ENCODE data around the gene ASIC4.

GRCh38 chr2:219488149-219488843, 26.0 kb upstream of the ASIC4 start:
- TF ChIP-seq, protein P1, sequence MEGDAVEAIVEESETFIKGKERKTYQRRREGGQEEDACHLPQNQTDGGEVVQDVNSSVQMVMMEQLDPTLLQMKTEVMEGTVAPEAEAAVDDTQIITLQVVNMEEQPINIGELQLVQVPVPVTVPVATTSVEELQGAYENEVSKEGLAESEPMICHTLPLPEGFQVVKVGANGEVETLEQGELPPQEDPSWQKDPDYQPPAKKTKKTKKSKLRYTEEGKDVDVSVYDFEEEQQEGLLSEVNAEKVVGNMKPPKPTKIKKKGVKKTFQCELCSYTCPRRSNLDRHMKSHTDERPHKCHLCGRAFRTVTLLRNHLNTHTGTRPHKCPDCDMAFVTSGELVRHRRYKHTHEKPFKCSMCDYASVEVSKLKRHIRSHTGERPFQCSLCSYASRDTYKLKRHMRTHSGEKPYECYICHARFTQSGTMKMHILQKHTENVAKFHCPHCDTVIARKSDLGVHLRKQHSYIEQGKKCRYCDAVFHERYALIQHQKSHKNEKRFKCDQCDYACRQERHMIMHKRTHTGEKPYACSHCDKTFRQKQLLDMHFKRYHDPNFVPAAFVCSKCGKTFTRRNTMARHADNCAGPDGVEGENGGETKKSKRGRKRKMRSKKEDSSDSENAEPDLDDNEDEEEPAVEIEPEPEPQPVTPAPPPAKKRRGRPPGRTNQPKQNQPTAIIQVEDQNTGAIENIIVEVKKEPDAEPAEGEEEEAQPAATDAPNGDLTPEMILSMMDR (conservative IDR thresholded peaks at IDR 0.05; ENCODE audit: low read depth, low read length), result no peak
- TF ChIP-seq POLR2A (IDR thresholded peaks at IDR 0.05; ENCODE audit: low read depth, low read length), result no peak
- TF ChIP-seq RCOR1 (IDR thresholded peaks at IDR 0.05; ENCODE audit: insufficient replicate concordance, low read length), result no peak
- no peak for TF ChIP-seq MAFK (IDR thresholded peaks at IDR 0.05; ENCODE audit: low read depth, low read length)
- no peak for TF ChIP-seq BHLHE40 (IDR thresholded peaks at IDR 0.05; ENCODE audit: low read depth, low read length)
- TF ChIP-seq FOS (IDR thresholded peaks at IDR 0.05; ENCODE audit: low read depth, low read length), result no peak
- no peak for TF ChIP-seq MXI1 (IDR thresholded peaks at IDR 0.05; ENCODE audit: borderline replicate concordance, low read depth, low read length)
- TF ChIP-seq SMC3 (IDR thresholded peaks at IDR 0.05; ENCODE audit: low read depth, low read length), result no peak
- TF ChIP-seq MAZ (IDR thresholded peaks at IDR 0.05; ENCODE audit: borderline replicate concordance, low read depth, low read length), result no peak
- no peak for TF ChIP-seq RAD21 (IDR thresholded peaks at IDR 0.05; ENCODE audit: low read length)
- no peak for TF ChIP-seq USF2 (IDR thresholded peaks at IDR 0.05; ENCODE audit: low read depth, low read length)
